ENCODE measurements around the gene ACP7. TPM values are rescaled to one million over a fixed set of nuclear protein-coding genes. Genes with fewer than 3 reads are reported as not detected.

ACP7 gene
- total RNA-seq, 4 donors from 2014 or later, result 0.90 to 3.1 (median 1.6) TPM

- no peak overlapping the region for H3K27ac ChIP-seq
- peaks cover 0 to 39% of the 10 kb centered on the region in 2 donors for H3K27me3 ChIP-seq
- no peak for DNase-seq (ENCODE audit: low spot score in 2 of 2)
- no peaks in the 10 kb centered on the region for H3K36me3 ChIP-seq
- 18 to 20% methylated on average over 31 to 32 of the region's 53 CpGs for WGBS, 2 donors
- no peak overlapping the region for H3K4me3 ChIP-seq
- TF ChIP-seq EP300 (IDR thresholded peaks at IDR 0.05) (no peak), CTCF (IDR thresholded peaks at IDR 0.05) (no peak), POLR2A (IDR thresholded peaks at IDR 0.05) (no peak)
- H3K9me3 ChIP-seq, result no peaks in the 10 kb centered on the region
- no peaks in the 10 kb centered on the region for H3K4me1 ChIP-seq
Measured at GRCh38 chr19:39098365-39099269, 14.4 kb downstream of the ACP7 start.

DNA sequence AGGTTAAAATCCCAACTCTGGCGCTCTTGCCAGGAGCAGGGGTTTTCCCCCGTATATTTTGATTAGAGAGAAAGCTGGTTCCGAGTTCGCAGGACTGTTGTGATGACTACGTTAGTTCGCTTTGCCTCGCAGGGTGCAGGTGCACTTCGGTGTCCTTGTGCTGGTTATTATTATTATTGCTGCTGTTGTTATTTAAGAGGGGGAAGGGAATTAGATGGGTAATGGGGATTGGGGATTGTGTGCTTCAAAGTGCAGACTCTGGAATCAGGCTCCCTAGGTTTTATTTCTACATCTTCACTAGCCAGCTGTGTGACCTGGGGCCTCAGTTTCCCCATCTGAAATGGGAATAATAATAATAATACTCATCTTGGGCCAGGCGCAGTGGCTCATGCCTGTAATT is 15.2 kb downstream of the ACP7 start:
- H3K27ac ChIP-seq, result no peak overlapping the region
- no peaks in the 10 kb centered on the region for H3K36me3 ChIP-seq
- DNase-seq (ENCODE audit: low spot score in 2 of 2), result no peak
- H3K4me3 ChIP-seq, result no peak overlapping the region
- peaks cover 0 to 33% of the 10 kb centered on the region in 2 donors for H3K27me3 ChIP-seq
- no peaks in the 10 kb centered on the region for H3K4me1 ChIP-seq
- H3K9me3 ChIP-seq, result no peaks in the 10 kb centered on the region
- 38 to 43% methylated on average over 9 of the region's 9 CpGs for WGBS, 2 donors
- TF ChIP-seq CTCF (IDR thresholded peaks at IDR 0.05), result no peak
- no peak for TF ChIP-seq EP300 (IDR thresholded peaks at IDR 0.05)
- no peak for TF ChIP-seq POLR2A (IDR thresholded peaks at IDR 0.05)

- 86% methylated on average over 19 of the region's 19 CpGs for WGBS, 2 donors
- no peak for DNase-seq (ENCODE audit: low spot score in 2 of 2)
- Histone ChIP-seq H3K4me1 (no peaks in the 10 kb centered on the region), H3K27me3 (peaks cover 0 to 33% of the 10 kb centered on the region in 2 donors), H3K4me3 (no peak overlapping the region), H3K9me3 (no peaks in the 10 kb centered on the region), H3K27ac (no peak overlapping the region), H3K36me3 (no peaks in the 10 kb centered on the region)
- TF ChIP-seq POLR2A (IDR thresholded peaks at IDR 0.05) (no peak), CTCF (IDR thresholded peaks at IDR 0.05) (no peak), EP300 (IDR thresholded peaks at IDR 0.05) (no peak)
Measured at GRCh38 chr19:39100500-39101166, 16.5 kb downstream of the ACP7 start.

GRCh38 chr19:39103151-39103550 is 19.0 kb downstream of the ACP7 start:
- peaks cover 0 to 8% (median 0%) of the 10 kb centered on the region in 4 donors for H3K4me1 ChIP-seq
- no peak overlapping the region for H3K4me3 ChIP-seq
- TF ChIP-seq CTCF (IDR thresholded peaks at IDR 0.05) (no peak), POLR2A (IDR thresholded peaks at IDR 0.05) (no peak), EP300 (IDR thresholded peaks at IDR 0.05) (no peak)
- no peaks in the 10 kb centered on the region for H3K9me3 ChIP-seq
- no peaks in the 10 kb centered on the region for H3K36me3 ChIP-seq
- H3K27me3 ChIP-seq, result peaks cover 0 to 18% of the 10 kb centered on the region in 2 donors
- no peak for DNase-seq (ENCODE audit: low spot score in 2 of 2)
- H3K27ac ChIP-seq, result no peak overlapping the region
- 69% methylated on average over 5 of the region's 5 CpGs for WGBS, 2 donors

- WGBS, 2 donors, result 35 to 55% methylated on average over 5 of the region's 5 CpGs
- H3K9me3 ChIP-seq, result no peaks in the 10 kb centered on the region
- peaks cover 0 to 8% of the 10 kb centered on the region in 2 donors for H3K27me3 ChIP-seq
- H3K36me3 ChIP-seq, result no peaks in the 10 kb centered on the region
- no peak for DNase-seq (ENCODE audit: low spot score in 2 of 2)
- TF ChIP-seq EP300 (IDR thresholded peaks at IDR 0.05) (no peak), CTCF (IDR thresholded peaks at IDR 0.05) (no peak), POLR2A (IDR thresholded peaks at IDR 0.05) (no peak)
- H3K4me1 ChIP-seq, result peaks cover 0 to 8% (median 0%) of the 10 kb centered on the region in 4 donors
- no peak overlapping the region for H3K27ac ChIP-seq
- H3K4me3 ChIP-seq, result no peak overlapping the region
Measured at GRCh38 chr19:39104186-39104596, 20.0 kb downstream of the ACP7 start.
